IMR-90 (cell line): ENCODE results near the gene ZFP57. TPM values are rescaled to one million over a fixed set of nuclear protein-coding genes. Genes with fewer than 3 reads are reported as not detected.

Experiments
- ATAC-seq: fragments of 200-7000 bp; cut with Tn5 transposase; 2 replicates; pipeline ENCODE4 v1.9.1; 2020; ENCODE audit warnings: low read depth, mild to moderate bottlenecking, moderate library complexity
- BruUV-seq: library from RNA; stranded (reverse); fragments of 400-500 nt; replicated peaks from 2 replicates; lab custom pipeline; 2021; lab: Mats Ljungman, UMichigan
- CTCF ChIA-PET: fragments of 300-600 bp; formaldehyde crosslinking; extraction: SDS; loops from one replicate; lab custom pipeline; 2021; ENCODE audit warnings: antibody characterized with exemption; lab: Yijun Ruan, JAX
- POLR2A ChIA-PET: fragments of 300-600 bp; sonication (Branson Sonifier 250); formaldehyde crosslinking; loops from one replicate; lab custom pipeline; 2022; ENCODE audit warnings: antibody characterized with exemption; ENCODE audit not compliant: unreplicated experiment; lab: Charles Lee
- DNase-seq: peaks from one replicate; pipeline ENCODE4 v3.0.0; 2013
- H2AFZ ChIP-seq: replicated peaks from 2 replicates; pipeline ENCODE3; 2013; ENCODE audit warnings: low read length, mild to moderate bottlenecking; ENCODE audit not compliant: poor library complexity
- H2AK5ac ChIP-seq: 2 replicates; pipeline ENCODE4 v1.6.1; 2013; ENCODE audit warnings: low read depth, low read length, inconsistent platforms
- H2AK9ac ChIP-seq: replicated peaks from 2 replicates; pipeline ENCODE3; 2013; ENCODE audit warnings: mild to moderate bottlenecking, low read depth, low read length, moderate library complexity; ENCODE audit not compliant: poor library complexity
- H2BK120ac ChIP-seq: 2 replicates; pipeline ENCODE4 v1.6.1; 2013; ENCODE audit warnings: low read depth, low read length, inconsistent platforms
- H2BK15ac ChIP-seq: 3 replicates; pipeline ENCODE4 v1.6.1; 2013; ENCODE audit warnings: low read depth, low read length, inconsistent platforms
- H2BK20ac ChIP-seq: 2 replicates; pipeline ENCODE4 v1.6.1; 2013; ENCODE audit warnings: low read depth, mild to moderate bottlenecking, inconsistent platforms, low read length, moderate library complexity
- H2BK5ac ChIP-seq: 2 replicates; pipeline ENCODE4 v1.6.1; 2013; ENCODE audit warnings: mild to moderate bottlenecking, low read depth, low read length, inconsistent platforms; ENCODE audit not compliant: poor library complexity, severe bottlenecking
- H3K14ac ChIP-seq: replicated peaks from 2 replicates; pipeline ENCODE4 v1.6.1; 2013; ENCODE audit warnings: low read depth, low read length, inconsistent platforms
- H3K18ac ChIP-seq: 2 replicates; pipeline ENCODE4 v1.6.1; 2013; ENCODE audit warnings: low read depth, low read length, control low read depth
- H3K23ac ChIP-seq: 2 replicates; pipeline ENCODE4 v1.6.1; 2013; ENCODE audit warnings: low read depth, low read length, inconsistent platforms
- H3K27ac ChIP-seq: 2 replicates; pipeline ENCODE4 v1.5.1; 2013; ENCODE audit warnings: mild to moderate bottlenecking, control low read depth, low read length; ENCODE audit not compliant: insufficient read depth
- H3K27me3 ChIP-seq: 2 replicates; pipeline ENCODE4 v1.6.1; 2013; ENCODE audit warnings: low read length; ENCODE audit not compliant: control insufficient read depth, insufficient read depth
- H3K36me3 ChIP-seq: 2 replicates; pipeline ENCODE4 v1.6.1; 2013; ENCODE audit warnings: low read length, mixed read lengths; ENCODE audit not compliant: control insufficient read depth, insufficient read depth
- H3K4ac ChIP-seq: 2 replicates; pipeline ENCODE4 v1.6.1; 2013; ENCODE audit warnings: low read depth, low read length, inconsistent platforms
- H3K4me1 ChIP-seq: 2 replicates; pipeline ENCODE4 v1.6.1; 2013; ENCODE audit warnings: low read length, mixed read lengths; ENCODE audit not compliant: control insufficient read depth, insufficient read depth
- H3K4me2 ChIP-seq: 2 replicates; pipeline ENCODE4 v1.6.1; 2013; ENCODE audit warnings: low read depth, mild to moderate bottlenecking, control low read depth, low read length, moderate library complexity
- H3K4me3 ChIP-seq: 2 replicates; pipeline ENCODE4 v1.5.1; 2013; ENCODE audit warnings: low read depth, mild to moderate bottlenecking, control low read depth, low read length, moderate library complexity; ENCODE audit not compliant: insufficient read depth
- H3K56ac ChIP-seq: 2 replicates; pipeline ENCODE4 v1.6.1; 2013; ENCODE audit warnings: low read length, inconsistent platforms; ENCODE audit not compliant: insufficient read depth; ENCODE audit errors: extremely low read depth
- H3K79me1 ChIP-seq, 2 experiments: 2 replicates each; pipeline ENCODE4 v1.6.1; 2013; ENCODE audit warnings: low read length in 2 of 2, inconsistent platforms in 1 of 2, low read depth in 1 of 2
- H3K9ac ChIP-seq: 2 replicates; pipeline ENCODE4 v1.6.1; 2013; ENCODE audit warnings: low read depth, low read length, control low read depth
- H3K9me1 ChIP-seq: 2 replicates; pipeline ENCODE4 v1.6.1; 2013; ENCODE audit warnings: low read length, inconsistent platforms; ENCODE audit not compliant: insufficient read depth
- H3K9me3 ChIP-seq: 2 replicates; pipeline ENCODE4 v1.6.1; 2013; ENCODE audit warnings: low read length; ENCODE audit not compliant: control insufficient read depth, insufficient read depth
- H4K20me1 ChIP-seq: 2 replicates; pipeline ENCODE4 v1.6.1; 2013; ENCODE audit warnings: low read length, inconsistent platforms; ENCODE audit not compliant: insufficient read depth
- H4K5ac ChIP-seq: 2 replicates; pipeline ENCODE4 v1.6.1; 2013; ENCODE audit warnings: mild to moderate bottlenecking, low read depth, low read length, control low read depth
- H4K8ac ChIP-seq, 2 experiments: 2 replicates each; pipeline ENCODE4 v1.6.1; 2013; ENCODE audit warnings: low read depth in 2 of 2, low read length in 2 of 2, control low read depth in 1 of 2, inconsistent platforms in 1 of 2
- H4K91ac ChIP-seq: 2 replicates; pipeline ENCODE4 v1.6.1; 2013; ENCODE audit warnings: low read depth, low read length, inconsistent platforms; ENCODE audit not compliant: insufficient read depth
- RAD21 ChIP-seq: IDR thresholded peaks from 2 replicates; pipeline ENCODE4 v1.6.1; 2012; ENCODE audit warnings: low read length, improper control_type of control experiment
- WGBS, 2 experiments: methylation state at CpG; one replicate each; pipeline versions ENCODE4 v1.1.5 to v1.1.7; 2013; ENCODE audit warnings: missing lambda C conversion rate in 2 of 2; ENCODE audit not compliant: insufficient read length in 1 of 2; ENCODE audit errors: extremely low coverage in 2 of 2; 5-methylcytosine and 5-hydroxymethylcytosine counted together
- dilution Hi-C: fragments of 300-500 bp; cut with HindIII; formaldehyde crosslinking; loops from one replicate; pipeline ENCODE4 v1.14.3; 2018; ENCODE audit warnings: low sequenced_read_pairs; ENCODE audit not compliant: unreplicated experiment
- in situ Hi-C: fragments of 300-500 bp; cut with MboI; formaldehyde crosslinking; loops from 3 replicates; pipeline ENCODE4 v1.14.3; 2019; ENCODE audit warnings: low sequenced_read_pairs, inconsistent platforms, mixed read lengths
- intact Hi-C: fragments of 100-400 bp; cut with micrococcal nuclease; formaldehyde crosslinking; loops from 2 replicates; pipeline ENCODE4 v1.10.0; 2022
- polyA plus RNA-seq, 3 experiments: library from polyadenylated mRNA; depleted of rRNA; stranded (reverse); fragments of >200 nt; gene quantifications; 2 replicates each; pipeline ENCODE4 v1.2.3, GENCODE V29; 2012; ENCODE audit warnings: low replicate concordance in 1 of 3
- total RNA-seq: library from RNA; depleted of rRNA; stranded (reverse); fragments of >200 nt; gene quantifications from 2 replicates; pipeline ENCODE4 v1.2.3, GENCODE V29; 2012
- TF ChIP-seq, protein P1 (sequence below): conservative IDR thresholded peaks from 2 replicates; pipeline ENCODE4 v1.5.1; 2012; ENCODE audit warnings: mild to moderate bottlenecking, low read depth, low read length, improper control_type of control experiment

ZFP57 gene
- total and polyA plus RNA-seq, 2 of the 4 experiments (the other 2 are of a cell fraction): not detected

DNA sequence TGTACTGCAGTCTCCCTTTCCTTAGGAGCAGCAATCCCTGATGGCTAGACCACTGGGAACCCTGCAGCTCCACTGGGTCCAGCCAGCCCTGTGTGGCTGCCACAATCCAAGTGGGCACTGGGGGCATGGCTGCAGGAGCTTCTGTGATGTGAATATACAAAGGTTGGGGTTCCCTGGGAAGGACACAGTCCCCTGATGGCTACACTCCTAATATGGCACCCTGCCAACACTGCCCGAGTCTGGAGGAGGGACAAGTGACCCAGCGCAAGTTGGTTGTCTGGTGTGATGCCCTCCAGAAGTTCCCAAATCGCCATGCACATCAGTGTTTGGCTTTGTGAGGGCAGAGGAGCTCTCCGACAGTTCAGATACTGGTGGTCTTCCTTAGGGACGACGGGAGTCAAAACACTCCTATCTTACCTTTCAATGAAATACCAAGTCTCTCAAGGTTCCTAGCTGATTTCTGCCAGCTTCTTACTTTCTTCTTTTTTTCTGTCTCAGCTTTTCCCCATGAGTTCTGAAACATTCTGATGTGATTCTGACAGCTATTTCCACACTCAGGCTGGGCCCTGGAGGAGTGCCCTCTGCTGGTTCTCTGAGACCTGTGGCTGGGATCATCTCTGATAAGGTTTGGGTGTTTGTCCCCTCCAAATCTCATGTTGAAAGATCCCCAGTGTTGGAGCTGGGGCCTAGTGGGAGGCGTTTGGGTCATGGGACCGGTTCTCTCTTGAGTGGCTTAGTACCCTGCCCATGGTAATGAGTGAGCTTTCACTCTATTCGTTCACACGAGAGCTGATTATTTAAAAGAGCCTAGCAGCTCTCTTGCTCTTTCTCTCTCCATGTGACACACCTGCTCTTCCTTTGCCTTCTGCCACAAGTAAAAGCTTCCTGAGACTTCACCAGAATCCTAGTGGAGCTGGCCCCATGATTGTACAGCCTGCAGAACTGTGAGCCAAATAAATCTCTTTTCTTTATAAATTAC lies 15.5 kb upstream of the ZFP57 start:
- Histone ChIP-seq H3K27me3 (no peaks in the 10 kb centered on the region), H3K9ac (no peak overlapping the region), H2AFZ (no peak overlapping the region), H3K9me1 (no peaks in the 10 kb centered on the region), H3K56ac (no peak overlapping the region), H3K79me1 (no peaks in the 10 kb centered on the region), H2AK9ac (no peak overlapping the region), H2BK15ac (no peak overlapping the region), H3K14ac (no peak overlapping the region), H2AK5ac (no peak overlapping the region), H3K9me3 (peaks cover 2% of the 10 kb centered on the region; the same call in 1 of the 2 replicates), H2BK20ac (no peak overlapping the region), H3K18ac (no peak overlapping the region), H2BK120ac (no peak overlapping the region), H4K20me1 (no peaks in the 10 kb centered on the region), H3K27ac (no peak overlapping the region), H3K4me3 (no peak overlapping the region), H3K4me1 (no peaks in the 10 kb centered on the region), H4K5ac (no peak overlapping the region), H3K36me3 (no peaks in the 10 kb centered on the region), H3K23ac (no peak overlapping the region), H2BK5ac (no peak overlapping the region), H4K91ac (no peak overlapping the region), H3K4me2 (no peak overlapping the region), H4K8ac (no peak overlapping the region), H3K4ac (no peak overlapping the region)
- ATAC-seq (no peak), DNase-seq (no peak)
- dilution Hi-C loops: no loop called here
- no TSS peak for BruUV-seq
- ChIA-PET CTCF (interaction anchor here (0.6 to 1.4 kb wide), 6 partner anchors 16 to 52 kb away, joined by 3 to 5 read pairs (median 4); no protein-coding TSS in a partner anchor), POLR2A (no interaction called here)
- TF ChIP-seq, protein P1, sequence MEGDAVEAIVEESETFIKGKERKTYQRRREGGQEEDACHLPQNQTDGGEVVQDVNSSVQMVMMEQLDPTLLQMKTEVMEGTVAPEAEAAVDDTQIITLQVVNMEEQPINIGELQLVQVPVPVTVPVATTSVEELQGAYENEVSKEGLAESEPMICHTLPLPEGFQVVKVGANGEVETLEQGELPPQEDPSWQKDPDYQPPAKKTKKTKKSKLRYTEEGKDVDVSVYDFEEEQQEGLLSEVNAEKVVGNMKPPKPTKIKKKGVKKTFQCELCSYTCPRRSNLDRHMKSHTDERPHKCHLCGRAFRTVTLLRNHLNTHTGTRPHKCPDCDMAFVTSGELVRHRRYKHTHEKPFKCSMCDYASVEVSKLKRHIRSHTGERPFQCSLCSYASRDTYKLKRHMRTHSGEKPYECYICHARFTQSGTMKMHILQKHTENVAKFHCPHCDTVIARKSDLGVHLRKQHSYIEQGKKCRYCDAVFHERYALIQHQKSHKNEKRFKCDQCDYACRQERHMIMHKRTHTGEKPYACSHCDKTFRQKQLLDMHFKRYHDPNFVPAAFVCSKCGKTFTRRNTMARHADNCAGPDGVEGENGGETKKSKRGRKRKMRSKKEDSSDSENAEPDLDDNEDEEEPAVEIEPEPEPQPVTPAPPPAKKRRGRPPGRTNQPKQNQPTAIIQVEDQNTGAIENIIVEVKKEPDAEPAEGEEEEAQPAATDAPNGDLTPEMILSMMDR: peak; percentile 29; the same call in 1 of the 2 replicates
- TF ChIP-seq RAD21: no peak
- intact Hi-C loops: no loop called here
- in situ Hi-C loops: no loop called here
- WGBS, 2 experiments: 100% methylated on average over 2 of the region's 10 CpGs; no CpG with 5 or more reads in 1 of the 2 experiments
